Measurements from ENCODE around the gene IL19.
A peak's percentile ranks its signal among the peaks of the same experiment; 100 is the strongest.

Gene IL19

GRCh38 chr1:206803221-206803730, 32.7 kb downstream of the IL19 start (continued):
- TF ChIP-seq TSHZ2 (CRISPR knock-in tag; IDR thresholded peaks at IDR 0.05) = no peak
- TF ChIP-seq ISL1 (CRISPR knock-in tag; IDR thresholded peaks at IDR 0.05) = no peak

- no peak for TF ChIP-seq TSHZ2 (CRISPR knock-in tag; IDR thresholded peaks at IDR 0.05)
- no peak for TF ChIP-seq RARB (CRISPR knock-in tag; IDR thresholded peaks at IDR 0.05)
- TF ChIP-seq BACH2 (CRISPR knock-in tag; IDR thresholded peaks at IDR 0.05; ENCODE audit: borderline replicate concordance) = no peak
- no peak for TF ChIP-seq POU6F1 (CRISPR knock-in tag; IDR thresholded peaks at IDR 0.05; ENCODE audit: borderline replicate concordance, low read depth)
- TF ChIP-seq ESRRG (CRISPR knock-in tag; IDR thresholded peaks at IDR 0.05) = no peak
- no peak for TF ChIP-seq CSRNP3 (CRISPR knock-in tag; IDR thresholded peaks at IDR 0.05)
- no peak for TF ChIP-seq ISL1 (CRISPR knock-in tag; IDR thresholded peaks at IDR 0.05)
- TF ChIP-seq ZFP30 (CRISPR knock-in tag; IDR thresholded peaks at IDR 0.05) = no peak
- no peak for TF ChIP-seq PPARA (CRISPR knock-in tag; IDR thresholded peaks at IDR 0.05; ENCODE audit: borderline replicate concordance)
- no peak for TF ChIP-seq ZFP3 (CRISPR knock-in tag; IDR thresholded peaks at IDR 0.05)
- TF ChIP-seq ARNTL (CRISPR knock-in tag; IDR thresholded peaks at IDR 0.05; ENCODE audit: borderline replicate concordance, low read depth) = no peak
- no peak for TF ChIP-seq OSR1 (CRISPR knock-in tag; IDR thresholded peaks at IDR 0.05)
- ATAC-seq = no peak
Measured at GRCh38 chr1:206804156-206804737, 33.7 kb downstream of the IL19 start.

- ATAC-seq = no peak
- TF ChIP-seq RARB (CRISPR knock-in tag; IDR thresholded peaks at IDR 0.05) (no peak), TOX (CRISPR knock-in tag; IDR thresholded peaks at IDR 0.05; ENCODE audit: borderline replicate concordance) (no peak), BACH2 (CRISPR knock-in tag; IDR thresholded peaks at IDR 0.05; ENCODE audit: borderline replicate concordance) (no peak), CSRNP3 (CRISPR knock-in tag; IDR thresholded peaks at IDR 0.05) (no peak), CREB5 (CRISPR knock-in tag; IDR thresholded peaks at IDR 0.05; ENCODE audit: low read depth) (0 out of 2 replicates have a peak, but pooled peaks have one; percentile 9), ARNTL (CRISPR knock-in tag; IDR thresholded peaks at IDR 0.05; ENCODE audit: borderline replicate concordance, low read depth) (no peak), SNAI2 (CRISPR knock-in tag; IDR thresholded peaks at IDR 0.05) (no peak), PATZ1 (CRISPR knock-in tag; IDR thresholded peaks at IDR 0.05; ENCODE audit: borderline replicate concordance) (no peak), ZFP3 (CRISPR knock-in tag; IDR thresholded peaks at IDR 0.05) (no peak), OSR1 (CRISPR knock-in tag; IDR thresholded peaks at IDR 0.05) (no peak), CSDC2 (CRISPR knock-in tag; IDR thresholded peaks at IDR 0.05) (no peak), ZNF70 (CRISPR knock-in tag; IDR thresholded peaks at IDR 0.05) (no peak), TCF4 (CRISPR knock-in tag; IDR thresholded peaks at IDR 0.05; ENCODE audit: borderline replicate concordance) (peak; percentile 53), ZC3H10 (CRISPR knock-in tag; IDR thresholded peaks at IDR 0.05) (no peak), POU6F1 (CRISPR knock-in tag; IDR thresholded peaks at IDR 0.05; ENCODE audit: borderline replicate concordance, low read depth) (no peak), ISL1 (CRISPR knock-in tag; IDR thresholded peaks at IDR 0.05) (peak; percentile 61), ZNF565 (CRISPR knock-in tag; conservative IDR thresholded peaks at IDR 0.05; ENCODE audit: low read depth) (no peak)
Measured at GRCh38 chr1:206805357-206805756, 34.8 kb downstream of the IL19 start.
